B cell (primary cell): Measurements from ENCODE around the gene APOB.

ENCODE experiments used
- EZH2 ChIP-seq: IDR thresholded peaks from 2 replicates; pipeline ENCODE4 v1.6.1; 2012; ENCODE audit warnings: borderline replicate concordance, low read depth, mild to moderate bottlenecking, moderate library complexity, low read length; ENCODE audit not compliant: insufficient read depth, poor library complexity, severe bottlenecking
- TF ChIP-seq, protein P1 (sequence below): fragments of 200-600 bp; IDR thresholded peaks from one replicate; pipeline ENCODE4 v1.8.0; 2022; ENCODE audit warnings: antibody characterized with exemption, mild to moderate bottlenecking

DNA sequence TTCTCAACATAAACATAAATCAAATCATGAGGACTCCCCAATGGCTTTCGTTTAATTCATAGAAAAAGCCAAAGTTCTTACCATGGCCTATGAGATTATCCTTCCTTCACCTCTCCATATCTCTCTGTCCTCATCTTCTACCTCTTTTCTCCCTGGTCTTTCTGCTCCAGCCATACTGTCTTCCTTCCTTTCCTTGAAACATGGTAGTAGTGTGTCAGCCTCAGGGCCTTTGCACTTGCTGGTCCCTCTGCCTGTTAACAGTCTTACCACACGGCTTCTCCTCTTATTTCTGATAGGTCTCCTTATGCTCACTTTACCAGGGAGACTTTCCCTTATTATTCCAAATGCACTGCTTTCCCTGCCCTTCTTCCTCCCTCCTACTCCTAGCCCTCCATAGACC lies 25.6 kb downstream of the APOB start:
- TF ChIP-seq, protein P1, sequence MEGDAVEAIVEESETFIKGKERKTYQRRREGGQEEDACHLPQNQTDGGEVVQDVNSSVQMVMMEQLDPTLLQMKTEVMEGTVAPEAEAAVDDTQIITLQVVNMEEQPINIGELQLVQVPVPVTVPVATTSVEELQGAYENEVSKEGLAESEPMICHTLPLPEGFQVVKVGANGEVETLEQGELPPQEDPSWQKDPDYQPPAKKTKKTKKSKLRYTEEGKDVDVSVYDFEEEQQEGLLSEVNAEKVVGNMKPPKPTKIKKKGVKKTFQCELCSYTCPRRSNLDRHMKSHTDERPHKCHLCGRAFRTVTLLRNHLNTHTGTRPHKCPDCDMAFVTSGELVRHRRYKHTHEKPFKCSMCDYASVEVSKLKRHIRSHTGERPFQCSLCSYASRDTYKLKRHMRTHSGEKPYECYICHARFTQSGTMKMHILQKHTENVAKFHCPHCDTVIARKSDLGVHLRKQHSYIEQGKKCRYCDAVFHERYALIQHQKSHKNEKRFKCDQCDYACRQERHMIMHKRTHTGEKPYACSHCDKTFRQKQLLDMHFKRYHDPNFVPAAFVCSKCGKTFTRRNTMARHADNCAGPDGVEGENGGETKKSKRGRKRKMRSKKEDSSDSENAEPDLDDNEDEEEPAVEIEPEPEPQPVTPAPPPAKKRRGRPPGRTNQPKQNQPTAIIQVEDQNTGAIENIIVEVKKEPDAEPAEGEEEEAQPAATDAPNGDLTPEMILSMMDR = no peak
- no peak for TF ChIP-seq EZH2
